Cardiac muscle cell (in vitro differentiated cells and primary cell): ENCODE data around the gene UPF3A. TPM values are rescaled to one million over a fixed set of nuclear protein-coding genes. Genes with fewer than 3 reads are reported as not detected.
A peak's percentile ranks its signal among the peaks of the same experiment; 100 is the strongest.
"Not testable (repeated sequence)": the region's sequence is repeated elsewhere in the genome, so short reads cannot be mapped to it uniquely, and the experiment has no call there.

Experiments used
- DNase-seq, 2 donors: peaks; one replicate each; pipeline versions ENCODE4 v3.0.0 to v3.0.0-alpha.2; 2010 to 2017; ENCODE audit warnings: low read depth in 1 of 2, low spot score in 1 of 2
- H3K27ac ChIP-seq: fragments of 200-600 bp; sonication (generic); 2 replicates; pipeline ENCODE4 v1.5.1; 2016
- H3K27me3 ChIP-seq: fragments of 200-600 bp; sonication (generic); 2 replicates; pipeline ENCODE4 v1.6.0; 2016; ENCODE audit warnings: control low read depth
- H3K36me3 ChIP-seq: fragments of 200-600 bp; sonication (generic); 2 replicates; pipeline ENCODE4 v1.5.1; 2016; ENCODE audit warnings: control low read depth
- H3K4me1 ChIP-seq: fragments of 200-600 bp; sonication (generic); 2 replicates; pipeline ENCODE4 v1.8.1; 2017; ENCODE audit warnings: low read depth, mild to moderate bottlenecking, mixed run types
- H3K4me3 ChIP-seq: fragments of 200-600 bp; sonication (generic); 2 replicates; pipeline ENCODE4 v1.5.1; 2016; ENCODE audit warnings: mild to moderate bottlenecking
- H3K9me3 ChIP-seq: fragments of 200-600 bp; sonication (generic); 2 replicates; pipeline ENCODE4 v1.5.1; 2017; ENCODE audit warnings: low read depth, mild to moderate bottlenecking, control low read depth
- polyA plus RNA-seq: library from polyadenylated mRNA; unstranded; fragments of >200 nt; fragmentation: Nextera tagmentation; extraction: Ambion mirVana; gene quantifications from 2 replicates; pipeline ENCODE4 v1.2.1, GENCODE V29; 2016
- total RNA-seq: library from RNA; depleted of rRNA; stranded (reverse); fragments of >200 nt; gene quantifications from 2 replicates; pipeline ENCODE4 v1.2.3, GENCODE V29; 2016
- TF ChIP-seq, protein P1 (sequence below): IDR thresholded peaks from 2 replicates; pipeline ENCODE4 v1.5.1; 2012; ENCODE audit warnings: low read depth, mild to moderate bottlenecking, low read length

Gene UPF3A
- total and polyA plus RNA-seq, 2 experiments from 2014 or later = 77.9 to 92.9 TPM

DNA sequence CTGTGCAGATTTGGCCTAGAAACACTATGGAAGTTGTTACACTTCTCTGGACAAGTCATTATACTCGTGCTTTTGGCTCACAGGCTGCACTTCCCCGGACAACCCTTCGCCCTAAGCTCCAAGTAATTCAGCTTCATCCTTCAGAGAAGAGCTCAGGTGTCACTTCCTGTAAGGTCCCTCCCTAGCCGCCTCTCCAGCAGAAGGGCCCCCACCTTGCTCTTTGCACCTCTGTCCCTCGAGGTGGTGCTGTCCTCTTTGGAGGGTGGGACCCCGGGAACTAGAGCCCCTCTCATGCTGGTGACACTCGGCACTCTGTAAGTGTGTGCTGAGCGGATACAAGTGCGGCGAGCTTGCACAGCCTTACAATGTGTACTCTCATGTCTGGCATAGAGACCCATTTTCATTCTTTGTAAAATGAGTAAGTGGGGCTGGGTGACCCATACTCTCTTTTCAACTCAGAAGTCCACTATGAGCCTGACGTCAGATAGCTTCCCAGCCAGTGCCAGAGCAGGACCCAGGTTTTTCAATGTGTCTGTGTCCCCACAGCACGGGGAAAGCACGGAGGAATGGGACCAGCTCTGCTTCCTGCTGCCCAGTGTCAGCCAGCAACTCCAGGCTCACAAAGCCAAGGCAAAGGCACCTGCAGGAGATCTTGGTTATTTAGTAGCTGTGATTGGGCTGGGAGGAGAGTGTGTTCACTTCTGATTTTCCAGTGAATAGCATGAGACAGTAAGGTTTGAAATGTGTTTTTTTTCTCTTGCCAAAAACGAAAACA lies 59.8 kb downstream of the UPF3A start:
- TF ChIP-seq, protein P1, sequence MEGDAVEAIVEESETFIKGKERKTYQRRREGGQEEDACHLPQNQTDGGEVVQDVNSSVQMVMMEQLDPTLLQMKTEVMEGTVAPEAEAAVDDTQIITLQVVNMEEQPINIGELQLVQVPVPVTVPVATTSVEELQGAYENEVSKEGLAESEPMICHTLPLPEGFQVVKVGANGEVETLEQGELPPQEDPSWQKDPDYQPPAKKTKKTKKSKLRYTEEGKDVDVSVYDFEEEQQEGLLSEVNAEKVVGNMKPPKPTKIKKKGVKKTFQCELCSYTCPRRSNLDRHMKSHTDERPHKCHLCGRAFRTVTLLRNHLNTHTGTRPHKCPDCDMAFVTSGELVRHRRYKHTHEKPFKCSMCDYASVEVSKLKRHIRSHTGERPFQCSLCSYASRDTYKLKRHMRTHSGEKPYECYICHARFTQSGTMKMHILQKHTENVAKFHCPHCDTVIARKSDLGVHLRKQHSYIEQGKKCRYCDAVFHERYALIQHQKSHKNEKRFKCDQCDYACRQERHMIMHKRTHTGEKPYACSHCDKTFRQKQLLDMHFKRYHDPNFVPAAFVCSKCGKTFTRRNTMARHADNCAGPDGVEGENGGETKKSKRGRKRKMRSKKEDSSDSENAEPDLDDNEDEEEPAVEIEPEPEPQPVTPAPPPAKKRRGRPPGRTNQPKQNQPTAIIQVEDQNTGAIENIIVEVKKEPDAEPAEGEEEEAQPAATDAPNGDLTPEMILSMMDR = no peak
- no peak overlapping the region for H3K4me3 ChIP-seq
- H3K27me3 ChIP-seq = no peaks in the 10 kb centered on the region
- no peak for DNase-seq
- H3K9me3 ChIP-seq = no peaks in the 10 kb centered on the region
- H3K4me1 ChIP-seq = no peaks in the 10 kb centered on the region
- H3K36me3 ChIP-seq = no peaks in the 10 kb centered on the region
- no peak overlapping the region for H3K27ac ChIP-seq

DNA sequence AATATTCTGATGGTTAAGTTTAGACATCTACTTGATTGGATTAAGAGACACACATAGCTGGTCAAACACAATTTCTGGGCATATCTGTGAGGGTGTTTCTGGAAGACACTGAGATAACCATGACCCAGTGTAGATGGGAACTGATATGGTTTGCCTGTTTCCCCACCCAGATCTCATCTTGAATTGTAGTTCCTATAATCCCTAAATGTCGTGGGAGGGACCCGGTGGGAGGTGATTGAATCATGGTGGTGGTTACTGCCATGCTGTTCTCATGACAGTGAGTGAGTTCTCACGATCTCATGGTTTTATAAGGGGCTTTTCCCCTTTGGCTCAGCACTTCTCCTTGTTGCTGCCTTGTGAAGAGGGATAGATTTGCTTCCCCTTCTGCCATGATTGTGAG lies 65.9 kb downstream of the UPF3A start:
- not testable (repeated sequence) for DNase-seq, H3K27ac ChIP-seq, H3K4me1 ChIP-seq, H3K9me3 ChIP-seq, H3K4me3 ChIP-seq, H3K27me3 ChIP-seq, H3K36me3 ChIP-seq

DNA sequence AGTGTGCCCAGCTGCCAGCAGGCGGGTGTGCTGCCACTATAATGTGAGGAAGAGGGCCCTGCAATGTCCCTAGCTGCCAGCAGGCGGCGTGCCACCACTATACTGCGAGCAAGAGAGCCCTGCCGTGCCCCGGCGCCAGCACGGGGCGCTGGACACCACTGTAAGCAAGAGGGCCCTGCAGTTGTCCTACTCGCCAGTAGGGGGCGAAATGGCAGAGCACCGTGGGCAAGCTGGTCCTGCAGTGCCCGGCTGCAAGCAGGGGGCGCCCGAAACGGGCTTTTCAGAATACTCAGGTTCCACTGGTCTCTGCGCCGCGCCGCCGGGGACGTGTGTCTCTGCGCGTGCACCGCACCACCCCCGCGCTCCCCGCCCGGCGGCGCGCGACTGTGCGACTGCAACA lies 71.4 kb downstream of the UPF3A start:
- not testable (repeated sequence) for H3K4me1 ChIP-seq, H3K27ac ChIP-seq, H3K4me3 ChIP-seq, H3K27me3 ChIP-seq, DNase-seq, H3K9me3 ChIP-seq, H3K36me3 ChIP-seq
- TF ChIP-seq, protein P1 = peak; percentile 45

DNA sequence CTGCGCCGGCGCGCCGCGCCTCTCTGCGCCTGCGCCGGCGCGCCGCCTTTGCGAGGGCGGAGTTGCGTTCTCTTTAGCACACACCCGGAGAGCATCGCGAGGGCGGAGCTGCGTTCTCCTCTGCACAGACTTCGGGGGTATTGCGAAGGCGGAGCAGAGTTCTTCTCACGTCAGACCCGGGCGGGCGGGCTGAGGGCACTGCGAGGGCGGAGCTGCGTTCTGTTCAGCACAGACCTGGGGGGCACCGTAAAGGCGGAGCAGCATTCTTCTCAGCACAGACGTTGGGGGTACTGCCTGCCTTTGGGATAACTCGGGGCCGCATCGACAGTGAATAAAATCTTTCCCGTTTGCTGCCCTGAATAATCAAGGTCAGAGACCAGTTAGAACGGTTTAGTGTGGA lies 72.0 kb downstream of the UPF3A start:
- H3K4me3 ChIP-seq, H3K36me3 ChIP-seq, H3K4me1 ChIP-seq, H3K27me3 ChIP-seq, H3K27ac ChIP-seq, H3K9me3 ChIP-seq, DNase-seq: not testable (repeated sequence)

Other genes with a start within 250 kb of the UPF3A start
- gene RASA3, start 149.0 kb upstream of the UPF3A start, total RNA-seq = 18.1 and 26.0 TPM in 2 replicates
- 14.0 and 21.4 TPM in 2 replicates for gene RASA3, start 149.0 kb upstream of the UPF3A start, polyA plus RNA-seq
- not detected in 2 replicates for gene CFAP97D2, start 102.3 kb upstream of the UPF3A start, total RNA-seq
- 0.19 TPM in 1 of 2 replicates, not detected in the other for gene CFAP97D2, start 102.3 kb upstream of the UPF3A start, polyA plus RNA-seq
- 25.8 and 36.8 TPM in 2 replicates for gene CDC16, start 46.7 kb upstream of the UPF3A start, total RNA-seq
- 46.0 and 48.7 TPM in 2 replicates for gene CDC16, start 46.7 kb upstream of the UPF3A start, polyA plus RNA-seq
- 16.1 and 20.9 TPM in 2 replicates for gene CHAMP1, start 32.9 kb downstream of the UPF3A start, total RNA-seq
- gene CHAMP1, start 32.9 kb downstream of the UPF3A start, polyA plus RNA-seq = 12.1 and 24.0 TPM in 2 replicates